ENCODE measurements around the gene GPRC5B. TPM values are rescaled to one million over a fixed set of nuclear protein-coding genes. Genes with fewer than 3 reads are reported as not detected.

Gene GPRC5B
- total and polyA plus RNA-seq, 2 donors (not counting 3 experiments of a cell fraction or from before 2014, with no cell fraction given) = 42.3 TPM

GRCh38 chr16:19808061-19808641 lies 76.5 kb downstream of the GPRC5B start:
- no peak for TF ChIP-seq MAX (IDR thresholded peaks at IDR 0.05; ENCODE audit: insufficient read depth, insufficient read length)
- TF ChIP-seq JUN (IDR thresholded peaks at IDR 0.05; ENCODE audit: borderline replicate concordance, insufficient read depth, insufficient read length, low read depth) = no peak
- TF ChIP-seq EZH2 (IDR thresholded peaks at IDR 0.05; ENCODE audit: borderline replicate concordance, low read depth, low read length, severe bottlenecking) = no peak
- TF ChIP-seq GATA2 (IDR thresholded peaks at IDR 0.05; ENCODE audit: insufficient read depth, insufficient read length, low read depth, low read length) = no peak
- no peak for TF ChIP-seq CTCF (IDR thresholded peaks at IDR 0.05; ENCODE audit: extremely low read depth in 1 of 2, insufficient read depth in 1 of 2, low read depth in 1 of 2, low read length in 2 of 2)
- no peak for TF ChIP-seq MYC (IDR thresholded peaks at IDR 0.05; ENCODE audit: low read depth, low read length)
- TF ChIP-seq FOS (IDR thresholded peaks at IDR 0.05; ENCODE audit: borderline replicate concordance, insufficient read depth, low read length) = no peak
- no peak for TF ChIP-seq POLR2A (IDR thresholded peaks at IDR 0.05; ENCODE audit: low read depth, low read length)
- TF ChIP-seq POLR2AphosphoS5 (IDR thresholded peaks at IDR 0.05; ENCODE audit: insufficient read depth, low read depth, low read length) = no peak
- FAIRE-seq (no peak), DNase-seq (ENCODE audit: low read depth, low spot score) (no peak)
- intact Hi-C loops (cut with micrococcal nuclease) = no loop called here
- Histone ChIP-seq H3K79me2 (ENCODE audit: control insufficient read depth, insufficient read depth, low read length) (no peaks in the 10 kb centered on the region), H3K9me1 (replicated peaks; ENCODE audit: control insufficient read depth, extremely low read depth, insufficient read depth, low read length) (no peaks in the 10 kb centered on the region), H3K4me3 (replicated peaks in 1 of 3; ENCODE audit: insufficient read depth in 1 of 3, low read depth in 1 of 3, low read length in 3 of 3) (no peak overlapping the region), H2AFZ (ENCODE audit: low read depth, low read length) (no peak overlapping the region), H3K27ac (ENCODE audit: insufficient read depth, low read depth, low read length) (no peak overlapping the region), H4K20me1 (replicated peaks; ENCODE audit: control insufficient read depth, extremely low read depth, insufficient read depth, low read length) (no peaks in the 10 kb centered on the region), H3K4me1 (ENCODE audit: control insufficient read depth, extremely low read depth, insufficient read depth, low read length) (peaks cover 31% of the 10 kb centered on the region), H3K9me3 (replicated peaks; ENCODE audit: control insufficient read depth, insufficient read depth, low read length) (no peaks in the 10 kb centered on the region), H3K4me2 (ENCODE audit: insufficient read depth, low read length) (no peak overlapping the region), H3K27me3 (ENCODE audit: control insufficient read depth in 2 of 2, insufficient read depth in 2 of 2, low read length in 2 of 2) (no peaks in the 10 kb centered on the region), H3K36me3 (ENCODE audit: control insufficient read depth in 2 of 2, extremely low read depth in 1 of 2, insufficient read depth in 2 of 2, low read length in 2 of 2) (no peaks in the 10 kb centered on the region), H3K9ac (replicated peaks; ENCODE audit: extremely low read depth, insufficient read depth, low read length) (no peak overlapping the region)
- dilution Hi-C loops (cut with MboI; ENCODE audit: extremely low pct_ligation_motif_present, low sequenced_read_pairs) = no loop called here
- POLR2A ChIA-PET = no interaction called here
- CTCF ChIA-PET = interaction anchor here (1.6 kb wide), 1 partner anchor 224 kb away, joined by 3 read pairs; no protein-coding TSS in a partner anchor
- no TSS peak for BruUV-seq (replicated peaks)

Small RNAs within 50 kb of the gene (small RNA-seq; reads per million reads assigned to genes)
- not detected for gene LARP7P2 (ENCODE audit: insufficient read depth, insufficient read length, low read depth, low replicate concordance)

Other genes starting within 250 kb of the GPRC5B start
- gene KNOP1, start 166.6 kb downstream of the GPRC5B start, total RNA-seq = 33.5 and 43.2 TPM in 2 replicates
- 5.1 and 6.7 TPM in 2 replicates for gene KNOP1, start 166.6 kb downstream of the GPRC5B start, polyA plus RNA-seq
- 13.2 and 17.2 TPM in 2 replicates for gene IQCK, start 166.6 kb downstream of the GPRC5B start, total RNA-seq
- gene IQCK, start 166.6 kb downstream of the GPRC5B start, polyA plus RNA-seq = 13.9 and 18.1 TPM in 2 replicates
- not detected in 2 replicates for gene GPR139, start 189.0 kb upstream of the GPRC5B start, total RNA-seq
- gene GPR139, start 189.0 kb upstream of the GPRC5B start, polyA plus RNA-seq = not detected in 2 replicates

Measured in endothelial cell of umbilical vein (primary cell).